ENCODE data around the gene ADCY5. TPM values are rescaled to one million over a fixed set of nuclear protein-coding genes. Genes with fewer than 3 reads are reported as not detected.

Gene ADCY5
- total and polyA plus RNA-seq, 4 donors = 0.74 to 6.6 (median 2.9) TPM

GRCh38 chr3:123261666-123262065 lies 187.2 kb downstream of the ADCY5 start:
- TF ChIP-seq YY1 (IDR thresholded peaks at IDR 0.05) (no peak), FOXA1 (IDR thresholded peaks at IDR 0.05) (no peak), MAX (IDR thresholded peaks at IDR 0.05) (no peak), SP1 (IDR thresholded peaks at IDR 0.05) (no peak), ATF3 (IDR thresholded peaks at IDR 0.05) (no peak), FOXA2 (IDR thresholded peaks at IDR 0.05) (no peak), CTCF (IDR thresholded peaks at IDR 0.05; ENCODE audit: low read depth, low read length, missing input control) (no peak), GABPA (IDR thresholded peaks at IDR 0.05 in 1 of 2, conservative IDR thresholded peaks at IDR 0.05 in 1 of 2) (no peak), ZBTB33 (IDR thresholded peaks at IDR 0.05) (no peak), HNF4G (IDR thresholded peaks at IDR 0.05) (no peak), JUND (IDR thresholded peaks at IDR 0.05) (no peak), REST (IDR thresholded peaks at IDR 0.05) (no peak)
- Histone ChIP-seq H3K27me3 (ENCODE audit: control insufficient read depth in 4 of 4, insufficient read depth in 4 of 4, low read length in 3 of 4) (no peaks in the 10 kb centered on the region), H3K9ac (ENCODE audit: low read depth in 1 of 2, low read length in 2 of 2) (no peak overlapping the region), H3K4me1 (ENCODE audit: control insufficient read depth in 4 of 4, insufficient read depth in 4 of 4, low read length in 3 of 4) (no peaks in the 10 kb centered on the region), H3K9me3 (ENCODE audit: control insufficient read depth in 4 of 4, low read length in 3 of 4) (no peaks in the 10 kb centered on the region), H3K4me3 (ENCODE audit: low read depth in 1 of 3, low read length in 3 of 3) (no peak overlapping the region), H3K27ac (ENCODE audit: low read depth in 1 of 2, low read length in 2 of 2) (no peak overlapping the region), H3K36me3 (ENCODE audit: control insufficient read depth in 4 of 4, insufficient read depth in 3 of 4, low read depth in 1 of 4, low read length in 3 of 4) (peaks cover 0 to 3% (median under 1%) of the 10 kb centered on the region in 4 donors)
- WGBS = 93% methylated on average over 3 of the region's 3 CpGs
- no peak for DNase-seq (ENCODE audit: low spot score)

GRCh38 chr3:123258811-123259420 lies 190.0 kb downstream of the ADCY5 start:
- peaks cover 0 to 3% (median under 1%) of the 10 kb centered on the region in 4 donors for H3K36me3 ChIP-seq (ENCODE audit: control insufficient read depth in 4 of 4, insufficient read depth in 3 of 4, low read depth in 1 of 4, low read length in 3 of 4)
- DNase-seq (ENCODE audit: low spot score) = no peak
- H3K27me3 ChIP-seq (ENCODE audit: control insufficient read depth in 4 of 4, insufficient read depth in 4 of 4, low read length in 3 of 4) = no peaks in the 10 kb centered on the region
- H3K27ac ChIP-seq (ENCODE audit: low read depth in 1 of 2, low read length in 2 of 2) = no peak overlapping the region
- no peaks in the 10 kb centered on the region for H3K4me1 ChIP-seq (ENCODE audit: control insufficient read depth in 4 of 4, insufficient read depth in 4 of 4, low read length in 3 of 4)
- peak; percentile 94 to 95 for TF ChIP-seq RAD21 (IDR thresholded peaks at IDR 0.05)
- TF ChIP-seq FOXA2 (IDR thresholded peaks at IDR 0.05) = no peak
- TF ChIP-seq ZBTB33 (IDR thresholded peaks at IDR 0.05) = no peak
- peak; percentile 76 for TF ChIP-seq CTCF (IDR thresholded peaks at IDR 0.05; ENCODE audit: low read depth, low read length, missing input control)
- no peak overlapping the region for H3K4me3 ChIP-seq (ENCODE audit: low read depth in 1 of 3, low read length in 3 of 3)
- no peaks in the 10 kb centered on the region for H3K9me3 ChIP-seq (ENCODE audit: control insufficient read depth in 4 of 4, low read length in 3 of 4)
- no peak overlapping the region for H3K9ac ChIP-seq (ENCODE audit: low read depth in 1 of 2, low read length in 2 of 2)
- WGBS = 55% methylated on average over 3 of the region's 3 CpGs

Data from liver (tissue), 9 donors.